ENCODE data around the gene NEK9.

GRCh38 chr14:75156901-75157300 lies 30.1 kb upstream of the NEK9 start:
- TF ChIP-seq, protein P1, sequence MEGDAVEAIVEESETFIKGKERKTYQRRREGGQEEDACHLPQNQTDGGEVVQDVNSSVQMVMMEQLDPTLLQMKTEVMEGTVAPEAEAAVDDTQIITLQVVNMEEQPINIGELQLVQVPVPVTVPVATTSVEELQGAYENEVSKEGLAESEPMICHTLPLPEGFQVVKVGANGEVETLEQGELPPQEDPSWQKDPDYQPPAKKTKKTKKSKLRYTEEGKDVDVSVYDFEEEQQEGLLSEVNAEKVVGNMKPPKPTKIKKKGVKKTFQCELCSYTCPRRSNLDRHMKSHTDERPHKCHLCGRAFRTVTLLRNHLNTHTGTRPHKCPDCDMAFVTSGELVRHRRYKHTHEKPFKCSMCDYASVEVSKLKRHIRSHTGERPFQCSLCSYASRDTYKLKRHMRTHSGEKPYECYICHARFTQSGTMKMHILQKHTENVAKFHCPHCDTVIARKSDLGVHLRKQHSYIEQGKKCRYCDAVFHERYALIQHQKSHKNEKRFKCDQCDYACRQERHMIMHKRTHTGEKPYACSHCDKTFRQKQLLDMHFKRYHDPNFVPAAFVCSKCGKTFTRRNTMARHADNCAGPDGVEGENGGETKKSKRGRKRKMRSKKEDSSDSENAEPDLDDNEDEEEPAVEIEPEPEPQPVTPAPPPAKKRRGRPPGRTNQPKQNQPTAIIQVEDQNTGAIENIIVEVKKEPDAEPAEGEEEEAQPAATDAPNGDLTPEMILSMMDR (IDR thresholded peaks at IDR 0.05; ENCODE audit: insufficient read depth, low read length, poor library complexity, severe bottlenecking) = no peak
- no peak for TF ChIP-seq EZH2phosphoT487 (conservative IDR thresholded peaks at IDR 0.05; ENCODE audit: low read length)

All from SU-DHL-6 (cell line).